ENCODE results near the gene RNASE13. TPM values are rescaled to one million over a fixed set of nuclear protein-coding genes. Genes with fewer than 3 reads are reported as not detected.
A peak's percentile ranks its signal among the peaks of the same experiment; 100 is the strongest.

RNASE13 gene
- total RNA-seq, 1 experiment from 2014 or later = not detected

DNA sequence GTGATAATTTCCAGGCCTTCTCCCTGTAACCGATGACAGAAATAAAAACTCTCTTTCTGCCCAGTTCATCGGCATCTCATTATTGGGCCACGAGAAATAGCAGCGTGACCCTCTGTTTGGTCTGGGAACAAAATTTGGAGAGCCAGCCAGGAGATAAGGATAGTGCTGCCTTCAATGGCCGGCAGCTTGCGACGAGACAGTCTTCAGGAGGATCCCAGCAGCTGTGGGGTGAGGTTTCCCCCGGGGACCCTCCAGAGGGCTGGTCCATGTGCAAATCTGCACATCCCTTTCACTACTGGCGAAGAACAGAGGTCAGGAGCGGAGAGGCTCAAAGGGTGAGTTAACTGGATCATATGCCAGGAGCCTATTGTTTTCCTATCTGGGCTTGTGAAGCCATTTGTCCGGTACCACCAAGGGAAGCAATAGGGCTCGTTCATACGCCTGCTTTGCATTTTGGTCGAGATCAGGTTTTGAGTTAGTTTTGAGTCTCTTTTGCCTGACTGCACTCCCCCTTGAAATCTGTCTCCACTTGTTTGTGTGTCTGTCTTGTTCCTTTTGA lies 30.7 kb downstream of the RNASE13 start:
- Histone ChIP-seq H3K9me2 (ENCODE audit: insufficient read depth) (no peaks in the 10 kb centered on the region), H3K4me2 (no peak overlapping the region), H3K9me3 (ENCODE audit: insufficient read depth, low read depth) (no peaks in the 10 kb centered on the region), H3K4me3 (no peak overlapping the region), H3F3A (ENCODE audit: insufficient read depth, low read depth) (no peaks in the 10 kb centered on the region), H3K27ac (no peak overlapping the region), H2AFZ (no peak overlapping the region), H3K79me2 (ENCODE audit: low read depth) (no peaks in the 10 kb centered on the region), H3K4me1 (replicated peaks; ENCODE audit: insufficient read depth) (peaks cover 6% of the 10 kb centered on the region), H4K20me1 (ENCODE audit: insufficient read depth) (no peaks in the 10 kb centered on the region), H3K36me3 (ENCODE audit: low read depth) (no peaks in the 10 kb centered on the region), H3K27me3 (ENCODE audit: insufficient read depth, low read depth) (no peaks in the 10 kb centered on the region)
- no TSS peak for BruUV-seq (replicated peaks)
- intact Hi-C loops (cut with micrococcal nuclease; ENCODE audit: unreplicated experiment) = no loop called here
- ChIA-PET POLR2A (ENCODE audit: unreplicated experiment) (no interaction called here), CTCF (no interaction called here)
- DNase-seq = no peak
- TF ChIP-seq CTCF (conservative IDR thresholded peaks at IDR 0.05) = no peak
- no peak for TF ChIP-seq EZH2 (IDR thresholded peaks at IDR 0.05; ENCODE audit: low read depth)

DNA sequence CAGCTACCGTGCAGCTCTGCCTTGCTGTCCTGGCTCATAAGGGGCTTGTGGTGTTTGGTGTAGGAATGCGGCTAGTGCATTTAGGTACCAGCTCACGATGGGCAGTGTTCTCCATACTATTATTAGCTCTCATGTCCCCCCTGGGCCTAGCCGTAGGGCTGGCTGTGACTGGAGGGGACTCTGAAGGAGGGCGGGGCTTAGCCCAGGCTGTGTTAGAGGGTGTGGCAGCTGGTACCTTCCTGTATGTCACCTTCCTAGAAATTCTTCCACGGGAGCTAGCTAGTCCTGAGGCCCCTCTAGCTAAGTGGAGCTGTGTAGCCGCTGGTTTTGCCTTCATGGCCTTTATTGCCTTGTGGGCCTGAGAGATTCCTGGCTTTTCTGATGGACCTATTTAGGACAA lies 33.4 kb downstream of the RNASE13 start:
- DNase-seq = no peak
- intact Hi-C loops (cut with micrococcal nuclease; ENCODE audit: unreplicated experiment) = no loop called here
- TF ChIP-seq EZH2 (IDR thresholded peaks at IDR 0.05; ENCODE audit: low read depth) (no peak), CTCF (conservative IDR thresholded peaks at IDR 0.05) (no peak)
- Histone ChIP-seq H4K20me1 (ENCODE audit: insufficient read depth) (no peaks in the 10 kb centered on the region), H3K79me2 (ENCODE audit: low read depth) (no peaks in the 10 kb centered on the region), H3K4me3 (no peak overlapping the region), H3K27ac (no peak overlapping the region), H3K9me2 (ENCODE audit: insufficient read depth) (no peaks in the 10 kb centered on the region), H2AFZ (no peak overlapping the region), H3K36me3 (ENCODE audit: low read depth) (no peaks in the 10 kb centered on the region), H3K27me3 (ENCODE audit: insufficient read depth, low read depth) (no peaks in the 10 kb centered on the region), H3K4me2 (no peak overlapping the region), H3K9me3 (ENCODE audit: insufficient read depth, low read depth) (no peaks in the 10 kb centered on the region), H3K4me1 (replicated peaks; ENCODE audit: insufficient read depth) (peaks cover 20% of the 10 kb centered on the region), H3F3A (ENCODE audit: insufficient read depth, low read depth) (peaks cover 13% of the 10 kb centered on the region; the same call in 1 of the 2 replicates)
- CTCF ChIA-PET = interaction anchor here (0.5 kb wide), 1 partner anchor 27 kb away, joined by 4 read pairs; no protein-coding TSS in a partner anchor
- POLR2A ChIA-PET (ENCODE audit: unreplicated experiment) = interaction anchor here (0.7 kb wide), 1 partner anchor 1573 kb away, joined by 4 read pairs; no protein-coding TSS in a partner anchor
- BruUV-seq (replicated peaks) = no TSS peak

DNA sequence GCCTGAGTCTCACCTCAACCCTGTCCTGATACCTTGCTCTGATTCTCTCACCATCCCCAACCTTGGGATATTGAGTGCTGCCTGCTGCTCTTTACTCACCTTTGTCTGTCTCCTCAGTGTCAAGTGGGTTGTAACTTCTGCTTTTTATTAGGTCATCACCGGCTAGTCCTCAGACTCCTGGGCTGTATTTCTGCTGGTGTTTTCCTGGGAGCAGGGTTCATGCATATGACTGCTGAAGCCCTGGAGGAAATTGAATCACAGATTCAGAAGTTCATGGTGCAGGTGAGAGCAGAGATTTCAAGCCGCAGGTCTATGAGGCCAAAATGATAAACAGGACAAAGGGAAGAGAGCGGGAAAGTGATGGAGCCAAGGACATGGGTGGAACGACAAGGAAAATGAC lies 35.0 kb downstream of the RNASE13 start:
- no peak for TF ChIP-seq EZH2 (IDR thresholded peaks at IDR 0.05; ENCODE audit: low read depth)
- TF ChIP-seq CTCF (conservative IDR thresholded peaks at IDR 0.05) = no peak
- no peaks in the 10 kb centered on the region for H3K79me2 ChIP-seq (ENCODE audit: low read depth)
- intact Hi-C loops (cut with micrococcal nuclease; ENCODE audit: unreplicated experiment) = loop anchor here (2.0 to 5.0 kb wide), 2 partner anchors 29 to 367 kb away; no protein-coding TSS in a partner anchor

More for the DNA sequence above, 35.0 kb downstream of the RNASE13 start:
- Histone ChIP-seq H3K27me3 (ENCODE audit: insufficient read depth, low read depth) (no peaks in the 10 kb centered on the region), H2AFZ (no peak overlapping the region), H3K36me3 (ENCODE audit: low read depth) (no peaks in the 10 kb centered on the region), H3K4me1 (replicated peaks; ENCODE audit: insufficient read depth) (peaks cover 20% of the 10 kb centered on the region), H3K4me3 (no peak overlapping the region), H3K4me2 (peak overlapping the region; percentile 47; the same call in 1 of the 2 replicates), H4K20me1 (ENCODE audit: insufficient read depth) (no peaks in the 10 kb centered on the region), H3F3A (ENCODE audit: insufficient read depth, low read depth) (peaks cover 13% of the 10 kb centered on the region; the same call in 1 of the 2 replicates), H3K9me2 (ENCODE audit: insufficient read depth) (no peaks in the 10 kb centered on the region), H3K9me3 (ENCODE audit: insufficient read depth, low read depth) (no peaks in the 10 kb centered on the region), H3K27ac (no peak overlapping the region)
- CTCF ChIA-PET = interaction anchor here (1.1 to 1.9 kb wide), 3 partner anchors 15 to 105 kb away, joined by 3 to 9 read pairs (median 4); no protein-coding TSS in a partner anchor
- POLR2A ChIA-PET (ENCODE audit: unreplicated experiment) = no interaction called here
- BruUV-seq (replicated peaks) = no TSS peak
- DNase-seq = no peak

All from PC-9 (cell line).